ENCODE data around the gene NMT2. TPM values are rescaled to one million over a fixed set of nuclear protein-coding genes. Genes with fewer than 3 reads are reported as not detected.

The NMT2 gene
- total and polyA plus RNA-seq, 10 of the 15 experiments (the other 5 are each of a cell fraction or from before 2014, with no cell fraction given) = 4.9 to 12.0 (median 9.2) TPM

DNA sequence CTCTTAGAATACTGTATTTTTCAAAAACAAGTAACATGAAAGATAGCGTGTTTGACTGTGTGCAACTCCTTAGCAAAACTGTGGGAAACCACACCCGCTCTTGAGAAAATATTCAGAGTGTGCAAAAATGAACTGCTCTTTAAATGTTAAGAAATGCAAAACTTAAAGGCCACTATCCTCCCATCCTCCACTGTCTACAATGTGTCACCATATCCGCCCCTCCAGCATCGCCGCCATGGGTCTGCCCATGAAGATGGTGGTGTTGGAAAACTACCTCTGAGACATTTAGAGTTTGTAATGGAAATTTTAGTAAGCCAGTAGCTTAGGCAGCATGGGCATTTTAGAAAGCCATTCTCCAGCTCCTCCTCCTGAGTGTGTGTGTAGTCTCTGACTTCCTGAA lies 20.1 kb upstream of the NMT2 start:
- H3K9me3 ChIP-seq (replicated peaks; ENCODE audit: control insufficient read depth, insufficient read depth, low read length) = no peaks in the 10 kb centered on the region; the same call in 2 of the 3 replicates
- no peak for ATAC-seq
- no peak overlapping the region for H3K4me3 ChIP-seq
- DNase-seq (ENCODE audit: low read depth, low spot score) = no peak
- no peaks in the 10 kb centered on the region for H3K79me2 ChIP-seq (ENCODE audit: control insufficient read depth, insufficient read depth, low read length)
- no peaks in the 10 kb centered on the region for H3K36me3 ChIP-seq (ENCODE audit: control insufficient read depth in 2 of 2, insufficient read depth in 2 of 2, low read length in 1 of 2)
- WGBS (ENCODE audit: insufficient coverage, insufficient replicate concordance, low lambda C conversion rate, missing lambda C conversion rate) = 66% methylated on average over 5 of the region's 5 CpGs
- H3K4me1 ChIP-seq (ENCODE audit: control insufficient read depth, insufficient read depth, low read length) = no peaks in the 10 kb centered on the region
- H2AFZ ChIP-seq (ENCODE audit: control insufficient read depth, low read depth, low read length) = no peak overlapping the region
- ChIA-PET SMC1A (ENCODE audit: uncharacterized antibody, unreplicated experiment) (no interaction called here), POLR2A (interaction anchor here (0.6 kb wide), 1 partner anchor 38 kb away, joined by 3 read pairs; no protein-coding TSS in a partner anchor), CTCF (no interaction called here), RAD21 (ENCODE audit: unreplicated experiment) (no interaction called here)
- no peak overlapping the region for H3K27ac ChIP-seq (ENCODE audit: control insufficient read depth, insufficient read depth)
- no peak overlapping the region for H3K4me2 ChIP-seq (ENCODE audit: control insufficient read depth, insufficient read depth)
- no TSS peak for BruUV-seq (replicated peaks)
- in situ Hi-C loops (cut with MboI) (no loop called here), intact Hi-C loops (cut with micrococcal nuclease; ENCODE audit: unreplicated experiment) (no loop called here)
- no peak for FAIRE-seq
- H4K20me1 ChIP-seq (ENCODE audit: control insufficient read depth, insufficient read depth) = no peaks in the 10 kb centered on the region
- no peak overlapping the region for H3K9ac ChIP-seq (ENCODE audit: control insufficient read depth, insufficient read depth, low read length)
- no peaks in the 10 kb centered on the region; a peak in 1 of 4 replicates for H3K27me3 ChIP-seq (replicated peaks in 1 of 2; ENCODE audit: control insufficient read depth in 2 of 2, insufficient read depth in 2 of 2, low read length in 1 of 2)
- no peak for TF ChIP-seq MXI1 (IDR thresholded peaks at IDR 0.05; ENCODE audit: low read depth, low read length)
- TF ChIP-seq RBBP5 (conservative IDR thresholded peaks at IDR 0.05) = no peak
- TF ChIP-seq, protein P1, sequence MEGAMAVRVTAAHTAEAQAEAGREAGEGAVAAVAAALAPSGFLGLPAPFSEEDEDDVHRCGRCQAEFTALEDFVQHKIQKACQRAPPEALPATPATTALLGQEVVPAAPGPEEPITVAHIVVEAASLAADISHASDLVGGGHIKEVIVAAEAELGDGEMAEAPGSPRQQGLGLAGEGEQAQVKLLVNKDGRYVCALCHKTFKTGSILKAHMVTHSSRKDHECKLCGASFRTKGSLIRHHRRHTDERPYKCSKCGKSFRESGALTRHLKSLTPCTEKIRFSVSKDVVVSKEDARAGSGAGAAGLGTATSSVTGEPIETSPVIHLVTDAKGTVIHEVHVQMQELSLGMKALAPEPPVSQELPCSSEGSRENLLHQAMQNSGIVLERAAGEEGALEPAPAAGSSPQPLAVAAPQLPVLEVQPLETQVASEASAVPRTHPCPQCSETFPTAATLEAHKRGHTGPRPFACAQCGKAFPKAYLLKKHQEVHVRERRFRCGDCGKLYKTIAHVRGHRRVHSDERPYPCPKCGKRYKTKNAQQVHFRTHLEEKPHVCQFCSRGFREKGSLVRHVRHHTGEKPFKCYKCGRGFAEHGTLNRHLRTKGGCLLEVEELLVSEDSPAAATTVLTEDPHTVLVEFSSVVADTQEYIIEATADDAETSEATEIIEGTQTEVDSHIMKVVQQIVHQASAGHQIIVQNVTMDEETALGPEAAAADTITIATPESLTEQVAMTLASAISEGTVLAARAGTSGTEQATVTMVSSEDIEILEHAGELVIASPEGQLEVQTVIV (IDR thresholded peaks at IDR 0.05; ENCODE audit: borderline replicate concordance, partially characterized antibody) = no peak
- no peak for TF ChIP-seq POLR2AphosphoS2 (IDR thresholded peaks at IDR 0.05; ENCODE audit: low read depth, low read length)
- no peak for TF ChIP-seq SP1 (IDR thresholded peaks at IDR 0.05; ENCODE audit: low read depth, low read length)
- no peak for TF ChIP-seq MYB (IDR thresholded peaks at IDR 0.05; ENCODE audit: borderline replicate concordance, low read depth, low read length)
- TF ChIP-seq, protein P2, sequence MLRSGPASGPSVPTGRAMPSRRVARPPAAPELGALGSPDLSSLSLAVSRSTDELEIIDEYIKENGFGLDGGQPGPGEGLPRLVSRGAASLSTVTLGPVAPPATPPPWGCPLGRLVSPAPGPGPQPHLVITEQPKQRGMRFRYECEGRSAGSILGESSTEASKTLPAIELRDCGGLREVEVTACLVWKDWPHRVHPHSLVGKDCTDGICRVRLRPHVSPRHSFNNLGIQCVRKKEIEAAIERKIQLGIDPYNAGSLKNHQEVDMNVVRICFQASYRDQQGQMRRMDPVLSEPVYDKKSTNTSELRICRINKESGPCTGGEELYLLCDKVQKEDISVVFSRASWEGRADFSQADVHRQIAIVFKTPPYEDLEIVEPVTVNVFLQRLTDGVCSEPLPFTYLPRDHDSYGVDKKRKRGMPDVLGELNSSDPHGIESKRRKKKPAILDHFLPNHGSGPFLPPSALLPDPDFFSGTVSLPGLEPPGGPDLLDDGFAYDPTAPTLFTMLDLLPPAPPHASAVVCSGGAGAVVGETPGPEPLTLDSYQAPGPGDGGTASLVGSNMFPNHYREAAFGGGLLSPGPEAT (IDR thresholded peaks at IDR 0.05; ENCODE audit: low read depth) = no peak
- TF ChIP-seq CREB1 (IDR thresholded peaks at IDR 0.05; ENCODE audit: low read depth) = no peak
- TF ChIP-seq, protein P3, sequence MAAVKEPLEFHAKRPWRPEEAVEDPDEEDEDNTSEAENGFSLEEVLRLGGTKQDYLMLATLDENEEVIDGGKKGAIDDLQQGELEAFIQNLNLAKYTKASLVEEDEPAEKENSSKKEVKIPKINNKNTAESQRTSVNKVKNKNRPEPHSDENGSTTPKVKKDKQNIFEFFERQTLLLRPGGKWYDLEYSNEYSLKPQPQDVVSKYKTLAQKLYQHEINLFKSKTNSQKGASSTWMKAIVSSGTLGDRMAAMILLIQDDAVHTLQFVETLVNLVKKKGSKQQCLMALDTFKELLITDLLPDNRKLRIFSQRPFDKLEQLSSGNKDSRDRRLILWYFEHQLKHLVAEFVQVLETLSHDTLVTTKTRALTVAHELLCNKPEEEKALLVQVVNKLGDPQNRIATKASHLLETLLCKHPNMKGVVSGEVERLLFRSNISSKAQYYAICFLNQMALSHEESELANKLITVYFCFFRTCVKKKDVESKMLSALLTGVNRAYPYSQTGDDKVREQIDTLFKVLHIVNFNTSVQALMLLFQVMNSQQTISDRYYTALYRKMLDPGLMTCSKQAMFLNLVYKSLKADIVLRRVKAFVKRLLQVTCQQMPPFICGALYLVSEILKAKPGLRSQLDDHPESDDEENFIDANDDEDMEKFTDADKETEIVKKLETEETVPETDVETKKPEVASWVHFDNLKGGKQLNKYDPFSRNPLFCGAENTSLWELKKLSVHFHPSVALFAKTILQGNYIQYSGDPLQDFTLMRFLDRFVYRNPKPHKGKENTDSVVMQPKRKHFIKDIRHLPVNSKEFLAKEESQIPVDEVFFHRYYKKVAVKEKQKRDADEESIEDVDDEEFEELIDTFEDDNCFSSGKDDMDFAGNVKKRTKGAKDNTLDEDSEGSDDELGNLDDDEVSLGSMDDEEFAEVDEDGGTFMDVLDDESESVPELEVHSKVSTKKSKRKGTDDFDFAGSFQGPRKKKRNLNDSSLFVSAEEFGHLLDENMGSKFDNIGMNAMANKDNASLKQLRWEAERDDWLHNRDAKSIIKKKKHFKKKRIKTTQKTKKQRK (IDR thresholded peaks at IDR 0.05; ENCODE audit: low read depth, low read length) = no peak
- TF ChIP-seq HDGF (IDR thresholded peaks at IDR 0.05) = no peak
- TF ChIP-seq RELA (IDR thresholded peaks at IDR 0.05; ENCODE audit: borderline replicate concordance, partially characterized antibody) = no peak
- TF ChIP-seq, protein P4, sequence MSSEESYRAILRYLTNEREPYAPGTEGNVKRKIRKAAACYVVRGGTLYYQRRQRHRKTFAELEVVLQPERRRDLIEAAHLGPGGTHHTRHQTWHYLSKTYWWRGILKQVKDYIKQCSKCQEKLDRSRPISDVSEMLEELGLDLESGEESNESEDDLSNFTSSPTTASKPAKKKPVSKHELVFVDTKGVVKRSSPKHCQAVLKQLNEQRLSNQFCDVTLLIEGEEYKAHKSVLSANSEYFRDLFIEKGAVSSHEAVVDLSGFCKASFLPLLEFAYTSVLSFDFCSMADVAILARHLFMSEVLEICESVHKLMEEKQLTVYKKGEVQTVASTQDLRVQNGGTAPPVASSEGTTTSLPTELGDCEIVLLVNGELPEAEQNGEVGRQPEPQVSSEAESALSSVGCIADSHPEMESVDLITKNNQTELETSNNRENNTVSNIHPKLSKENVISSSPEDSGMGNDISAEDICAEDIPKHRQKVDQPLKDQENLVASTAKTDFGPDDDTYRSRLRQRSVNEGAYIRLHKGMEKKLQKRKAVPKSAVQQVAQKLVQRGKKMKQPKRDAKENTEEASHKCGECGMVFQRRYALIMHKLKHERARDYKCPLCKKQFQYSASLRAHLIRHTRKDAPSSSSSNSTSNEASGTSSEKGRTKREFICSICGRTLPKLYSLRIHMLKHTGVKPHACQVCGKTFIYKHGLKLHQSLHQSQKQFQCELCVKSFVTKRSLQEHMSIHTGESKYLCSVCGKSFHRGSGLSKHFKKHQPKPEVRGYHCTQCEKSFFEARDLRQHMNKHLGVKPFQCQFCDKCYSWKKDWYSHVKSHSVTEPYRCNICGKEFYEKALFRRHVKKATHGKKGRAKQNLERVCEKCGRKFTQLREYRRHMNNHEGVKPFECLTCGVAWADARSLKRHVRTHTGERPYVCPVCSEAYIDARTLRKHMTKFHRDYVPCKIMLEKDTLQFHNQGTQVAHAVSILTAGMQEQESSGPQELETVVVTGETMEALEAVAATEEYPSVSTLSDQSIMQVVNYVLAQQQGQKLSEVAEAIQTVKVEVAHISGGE (CRISPR knock-in tag; IDR thresholded peaks at IDR 0.05) = no peak
- TF ChIP-seq STAT3 (IDR thresholded peaks at IDR 0.05; ENCODE audit: low read depth, low read length) = no peak
- TF ChIP-seq SUZ12 (IDR thresholded peaks at IDR 0.05; ENCODE audit: unreplicated experiment) = no peak
- TF ChIP-seq TARDBP (IDR thresholded peaks at IDR 0.05; ENCODE audit: borderline replicate concordance) = no peak

All from GM12878 (cell line).